Liver (tissue), 9 donors: ENCODE measurements around the gene C9orf50. TPM values are rescaled to one million over a fixed set of nuclear protein-coding genes. Genes with fewer than 3 reads are reported as not detected.

ENCODE experiments used
- DNase-seq: peaks from one replicate; pipeline ENCODE4 v3.0.0-alpha.2; 2017; ENCODE audit warnings: low spot score
- H3K27ac ChIP-seq, 2 donors: one replicate each; pipeline ENCODE4 v1.7.0; 2013; ENCODE audit warnings: inconsistent platforms in 2 of 2, low read length in 2 of 2, control low read depth in 1 of 2, low read depth in 1 of 2, mild to moderate bottlenecking in 1 of 2
- H3K27me3 ChIP-seq, 4 donors: one replicate each; pipeline versions ENCODE4 v1.6.1 to v1.7.0; 2013; ENCODE audit warnings: low read length in 3 of 4, inconsistent platforms in 1 of 4, mild to moderate bottlenecking in 1 of 4, moderate library complexity in 1 of 4; ENCODE audit not compliant: control insufficient read depth in 4 of 4, insufficient read depth in 4 of 4
- H3K36me3 ChIP-seq, 4 donors: one replicate each; pipeline versions ENCODE4 v1.6.1 to v1.7.0; 2013; ENCODE audit warnings: low read length in 3 of 4, mild to moderate bottlenecking in 3 of 4, low read depth in 1 of 4, moderate library complexity in 1 of 4; ENCODE audit not compliant: control insufficient read depth in 4 of 4, insufficient read depth in 3 of 4
- H3K4me1 ChIP-seq, 4 donors: one replicate each; pipeline versions ENCODE4 v1.6.1 to v1.7.0; 2013; ENCODE audit warnings: low read length in 3 of 4, mild to moderate bottlenecking in 3 of 4, moderate library complexity in 1 of 4; ENCODE audit not compliant: control insufficient read depth in 4 of 4, insufficient read depth in 4 of 4
- H3K4me3 ChIP-seq, 3 donors: one replicate each; pipeline versions ENCODE4 v1.6.1 to v1.7.0; 2013; ENCODE audit warnings: low read length in 3 of 3, control low read depth in 1 of 3, low read depth in 1 of 3, mild to moderate bottlenecking in 1 of 3
- H3K9ac ChIP-seq, 2 donors: one replicate each; pipeline ENCODE4 v1.7.0; 2013; ENCODE audit warnings: low read length in 2 of 2, mild to moderate bottlenecking in 2 of 2, moderate library complexity in 2 of 2, control low read depth in 1 of 2, low read depth in 1 of 2
- H3K9me3 ChIP-seq, 4 donors: one replicate each; pipeline versions ENCODE4 v1.6.1 to v1.7.0; 2013; ENCODE audit warnings: low read length in 3 of 4; ENCODE audit not compliant: control insufficient read depth in 4 of 4
- ATF3 ChIP-seq: IDR thresholded peaks from 2 replicates; pipeline ENCODE4 v1.6.1; 2016; ENCODE audit warnings: antibody characterized with exemption
- EGR1 ChIP-seq, 2 donors: IDR thresholded peaks; 2 replicates each; pipeline ENCODE4 v1.6.1; 2016 to 2018; ENCODE audit warnings: antibody characterized with exemption in 2 of 2, low read depth in 2 of 2
- FOXA1 ChIP-seq: IDR thresholded peaks from 2 replicates; pipeline ENCODE4 v1.6.1; 2016; ENCODE audit warnings: antibody characterized with exemption
- FOXA2 ChIP-seq: IDR thresholded peaks from 2 replicates; pipeline ENCODE4 v1.6.1; 2016; ENCODE audit warnings: antibody characterized with exemption
- GABPA ChIP-seq, 2 donors: IDR thresholded peaks in 1 of 2; conservative IDR thresholded peaks in 1 of 2; 2 replicates each; pipeline ENCODE4 v1.6.1; 2016; ENCODE audit warnings: antibody characterized with exemption in 2 of 2, mild to moderate bottlenecking in 1 of 2, moderate library complexity in 1 of 2
- HNF4A ChIP-seq, 2 donors: conservative IDR thresholded peaks; 2 replicates each; pipeline ENCODE4 v1.6.1; 2016; ENCODE audit warnings: antibody characterized with exemption in 2 of 2, mild to moderate bottlenecking in 2 of 2
- HNF4G ChIP-seq: IDR thresholded peaks from 2 replicates; pipeline ENCODE4 v1.6.1; 2016; ENCODE audit warnings: antibody characterized with exemption
- JUND ChIP-seq, 2 donors: IDR thresholded peaks; 2 replicates each; pipeline ENCODE4 v1.6.1; 2016; ENCODE audit warnings: antibody characterized with exemption in 2 of 2
- NR2F2 ChIP-seq: IDR thresholded peaks from 2 replicates; pipeline ENCODE4 v1.6.1; 2016; ENCODE audit warnings: antibody characterized with exemption
- RAD21 ChIP-seq, 2 donors: IDR thresholded peaks; 2 replicates each; pipeline ENCODE4 v1.6.1; 2016; ENCODE audit warnings: antibody characterized with exemption in 2 of 2, mild to moderate bottlenecking in 2 of 2
- REST ChIP-seq: IDR thresholded peaks from 2 replicates; pipeline ENCODE4 v1.6.1; 2016; ENCODE audit warnings: antibody characterized with exemption, mild to moderate bottlenecking
- RXRA ChIP-seq, 2 donors: IDR thresholded peaks; 2 replicates each; pipeline ENCODE4 v1.6.1; 2017 to 2018; ENCODE audit warnings: antibody characterized with exemption in 2 of 2, mild to moderate bottlenecking in 1 of 2
- SP1 ChIP-seq: IDR thresholded peaks from 2 replicates; pipeline ENCODE4 v1.6.1; 2018; ENCODE audit warnings: antibody characterized with exemption, mild to moderate bottlenecking
- TAF1 ChIP-seq: conservative IDR thresholded peaks from 2 replicates; pipeline ENCODE4 v1.6.1; 2016; ENCODE audit warnings: antibody characterized with exemption, mild to moderate bottlenecking
- YY1 ChIP-seq: IDR thresholded peaks from 2 replicates; pipeline ENCODE4 v1.6.1; 2016; ENCODE audit warnings: antibody characterized with exemption, mild to moderate bottlenecking
- WGBS: extraction: QIAGEN DNeasy Blood & Tissue Kit; methylation state at CpG from one replicate; pipeline ENCODE4 v1.1.7; 2013; 5-methylcytosine and 5-hydroxymethylcytosine counted together
- polyA plus RNA-seq, 2 donors: library from polyadenylated mRNA; stranded (reverse) in 1 of 2; unstranded in 1 of 2; fragments of 200-250 nt in 1 of 2; fragments of >200 nt in 1 of 2; fragmentation: Nextera tagmentation in 1 of 2; extraction: Ambion mirVana in 1 of 2; gene quantifications; one replicate each; pipeline versions ENCODE4 v1.2.1 to v1.2.3, GENCODE V29; 2013 to 2015
- total RNA-seq, 2 donors: library from RNA; depleted of rRNA; stranded (reverse); fragments of >200 nt; gene quantifications; one replicate each; pipeline ENCODE4 v1.2.3, GENCODE V29; 2014
- TF ChIP-seq, protein P1 (sequence below): IDR thresholded peaks from 2 replicates; pipeline ENCODE4 v1.6.1; 2016; ENCODE audit warnings: antibody characterized with exemption
- TF ChIP-seq, protein P2 (sequence below): fragments of 150-350 bp; IDR thresholded peaks from 2 replicates; pipeline ENCODE4 v1.5.1; 2017; ENCODE audit warnings: improper control_type of control experiment, low read depth, low read length; ENCODE audit not compliant: missing input control
- TF ChIP-seq, protein P3 (sequence below): IDR thresholded peaks from 2 replicates; pipeline ENCODE4 v1.6.1; 2016; ENCODE audit warnings: antibody characterized with exemption
- donor health status: healthy.
- donor health status: healthy.
- donor health status: healthy.
- donor health status: healthy.
- donor health status: healthy.

The C9orf50 gene
- total and polyA plus RNA-seq, 4 donors, result 0.23 TPM; not detected in 3

GRCh38 chr9:129655154-129655553 is 34.3 kb upstream of the C9orf50 start:
- Histone ChIP-seq H3K36me3 (no peaks in the 10 kb centered on the region), H3K9me3 (no peaks in the 10 kb centered on the region), H3K4me1 (no peaks in the 10 kb centered on the region), H3K27me3 (peaks cover 0 to 2% (median 0%) of the 10 kb centered on the region in 4 donors), H3K9ac (no peak overlapping the region), H3K4me3 (no peak overlapping the region), H3K27ac (no peak overlapping the region)
- TF ChIP-seq YY1, result no peak
- TF ChIP-seq RAD21 (IDR thresholded peaks at IDR 0.05), result no peak
- TF ChIP-seq, protein P1, sequence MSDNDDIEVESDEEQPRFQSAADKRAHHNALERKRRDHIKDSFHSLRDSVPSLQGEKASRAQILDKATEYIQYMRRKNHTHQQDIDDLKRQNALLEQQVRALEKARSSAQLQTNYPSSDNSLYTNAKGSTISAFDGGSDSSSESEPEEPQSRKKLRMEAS, result no peak
- TF ChIP-seq HNF4A (conservative IDR thresholded peaks at IDR 0.05), result no peak
- no peak for TF ChIP-seq GABPA (IDR thresholded peaks at IDR 0.05 in 1 of 2, conservative IDR thresholded peaks at IDR 0.05 in 1 of 2)
- TF ChIP-seq HNF4G, result no peak
- TF ChIP-seq FOXA2, result no peak
- TF ChIP-seq, protein P2, sequence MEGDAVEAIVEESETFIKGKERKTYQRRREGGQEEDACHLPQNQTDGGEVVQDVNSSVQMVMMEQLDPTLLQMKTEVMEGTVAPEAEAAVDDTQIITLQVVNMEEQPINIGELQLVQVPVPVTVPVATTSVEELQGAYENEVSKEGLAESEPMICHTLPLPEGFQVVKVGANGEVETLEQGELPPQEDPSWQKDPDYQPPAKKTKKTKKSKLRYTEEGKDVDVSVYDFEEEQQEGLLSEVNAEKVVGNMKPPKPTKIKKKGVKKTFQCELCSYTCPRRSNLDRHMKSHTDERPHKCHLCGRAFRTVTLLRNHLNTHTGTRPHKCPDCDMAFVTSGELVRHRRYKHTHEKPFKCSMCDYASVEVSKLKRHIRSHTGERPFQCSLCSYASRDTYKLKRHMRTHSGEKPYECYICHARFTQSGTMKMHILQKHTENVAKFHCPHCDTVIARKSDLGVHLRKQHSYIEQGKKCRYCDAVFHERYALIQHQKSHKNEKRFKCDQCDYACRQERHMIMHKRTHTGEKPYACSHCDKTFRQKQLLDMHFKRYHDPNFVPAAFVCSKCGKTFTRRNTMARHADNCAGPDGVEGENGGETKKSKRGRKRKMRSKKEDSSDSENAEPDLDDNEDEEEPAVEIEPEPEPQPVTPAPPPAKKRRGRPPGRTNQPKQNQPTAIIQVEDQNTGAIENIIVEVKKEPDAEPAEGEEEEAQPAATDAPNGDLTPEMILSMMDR, result no peak
- TF ChIP-seq TAF1, result no peak
- TF ChIP-seq, protein P3, sequence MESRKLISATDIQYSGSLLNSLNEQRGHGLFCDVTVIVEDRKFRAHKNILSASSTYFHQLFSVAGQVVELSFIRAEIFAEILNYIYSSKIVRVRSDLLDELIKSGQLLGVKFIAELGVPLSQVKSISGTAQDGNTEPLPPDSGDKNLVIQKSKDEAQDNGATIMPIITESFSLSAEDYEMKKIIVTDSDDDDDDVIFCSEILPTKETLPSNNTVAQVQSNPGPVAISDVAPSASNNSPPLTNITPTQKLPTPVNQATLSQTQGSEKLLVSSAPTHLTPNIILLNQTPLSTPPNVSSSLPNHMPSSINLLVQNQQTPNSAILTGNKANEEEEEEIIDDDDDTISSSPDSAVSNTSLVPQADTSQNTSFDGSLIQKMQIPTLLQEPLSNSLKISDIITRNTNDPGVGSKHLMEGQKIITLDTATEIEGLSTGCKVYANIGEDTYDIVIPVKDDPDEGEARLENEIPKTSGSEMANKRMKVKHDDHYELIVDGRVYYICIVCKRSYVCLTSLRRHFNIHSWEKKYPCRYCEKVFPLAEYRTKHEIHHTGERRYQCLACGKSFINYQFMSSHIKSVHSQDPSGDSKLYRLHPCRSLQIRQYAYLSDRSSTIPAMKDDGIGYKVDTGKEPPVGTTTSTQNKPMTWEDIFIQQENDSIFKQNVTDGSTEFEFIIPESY, result no peak
- no peak for TF ChIP-seq FOXA1
- TF ChIP-seq EGR1 (IDR thresholded peaks at IDR 0.05; ENCODE audit: low read depth in 2 of 2), result no peak
- no peak for TF ChIP-seq ATF3
- no peak for TF ChIP-seq NR2F2
- TF ChIP-seq SP1, result no peak
- no peak for DNase-seq
- 92% methylated on average over 7 of the region's 7 CpGs for WGBS

- Histone ChIP-seq H3K4me3 (no peak overlapping the region), H3K9me3 (no peaks in the 10 kb centered on the region), H3K9ac (no peak overlapping the region), H3K27me3 (peaks cover 0 to 2% (median 0%) of the 10 kb centered on the region in 4 donors), H3K27ac (no peak overlapping the region), H3K4me1 (no peaks in the 10 kb centered on the region), H3K36me3 (no peaks in the 10 kb centered on the region)
- no peak for DNase-seq
- WGBS, result 57% methylated on average over 20 of the region's 20 CpGs
- TF ChIP-seq EGR1 (IDR thresholded peaks at IDR 0.05; ENCODE audit: low read depth in 2 of 2) (no peak), YY1 (no peak), ATF3 (no peak), SP1 (no peak), NR2F2 (no peak), TAF1 (no peak), RXRA (IDR thresholded peaks at IDR 0.05) (no peak), HNF4G (no peak), FOXA1 (no peak), HNF4A (conservative IDR thresholded peaks at IDR 0.05) (no peak), GABPA (IDR thresholded peaks at IDR 0.05 in 1 of 2, conservative IDR thresholded peaks at IDR 0.05 in 1 of 2) (no peak), RAD21 (IDR thresholded peaks at IDR 0.05) (no peak), JUND (IDR thresholded peaks at IDR 0.05) (no peak), REST (no peak), FOXA2 (no peak)
- TF ChIP-seq, protein P1, result no peak
- TF ChIP-seq, protein P3, result no peak
- TF ChIP-seq, protein P2, result no peak
These were observed 33.7 kb upstream of the C9orf50 start for GRCh38 chr9:129654554-129655040.
